NCI-H2107 treated with DMSO at 0.1 percent for 48 hours (cell line): Measurements from ENCODE around the gene RXFP3.
"Not testable (repeated sequence)": the region's sequence is repeated elsewhere in the genome, so short reads cannot be mapped to it uniquely, and the experiment has no call there.

Experiments
- DNase-seq: peaks from one replicate; lab custom pipeline; 2025; ENCODE audit not compliant: unreplicated experiment; lab: John Stamatoyannopoulos, UW

Gene RXFP3

DNA sequence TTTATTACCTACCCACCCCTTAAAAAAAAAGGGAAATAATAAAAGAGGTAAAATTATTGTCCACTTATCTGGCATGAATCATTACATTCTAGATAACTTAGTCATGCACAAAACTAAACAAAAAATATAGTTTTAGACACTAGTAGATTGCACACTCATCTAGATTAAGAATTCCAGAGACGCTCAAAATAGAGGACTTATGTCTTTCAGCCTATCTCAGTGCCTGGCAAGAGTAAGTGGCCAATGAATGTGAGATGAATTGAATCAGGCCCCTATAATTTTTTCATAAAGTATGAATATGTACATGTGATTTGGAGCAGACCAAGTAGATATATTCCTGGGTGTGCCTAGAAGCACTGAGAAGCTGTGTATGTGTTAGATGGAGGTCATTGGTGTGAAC is 2.0 kb upstream of the RXFP3 start:
- DNase-seq = no peak

DNA sequence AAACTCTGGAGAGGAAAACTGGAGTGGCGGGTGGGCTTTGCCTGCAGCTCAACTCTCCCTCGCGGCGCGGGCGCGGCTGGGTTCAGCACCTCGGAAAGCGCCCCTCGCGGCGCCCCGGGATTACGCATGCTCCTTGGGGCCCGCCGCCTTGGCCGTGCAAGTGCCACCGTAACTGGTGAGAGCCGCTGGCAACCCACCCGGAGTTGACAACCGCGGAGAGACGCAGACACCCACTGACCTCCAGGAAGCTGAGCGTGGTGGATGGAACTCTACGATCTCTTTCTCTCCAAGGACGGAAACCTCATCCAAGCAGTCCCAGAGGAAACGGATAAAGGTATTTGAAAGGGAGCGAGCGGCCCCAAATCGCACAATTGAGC is 194 bp upstream of the RXFP3 start:
- DNase-seq = peak; percentile 34

DNA sequence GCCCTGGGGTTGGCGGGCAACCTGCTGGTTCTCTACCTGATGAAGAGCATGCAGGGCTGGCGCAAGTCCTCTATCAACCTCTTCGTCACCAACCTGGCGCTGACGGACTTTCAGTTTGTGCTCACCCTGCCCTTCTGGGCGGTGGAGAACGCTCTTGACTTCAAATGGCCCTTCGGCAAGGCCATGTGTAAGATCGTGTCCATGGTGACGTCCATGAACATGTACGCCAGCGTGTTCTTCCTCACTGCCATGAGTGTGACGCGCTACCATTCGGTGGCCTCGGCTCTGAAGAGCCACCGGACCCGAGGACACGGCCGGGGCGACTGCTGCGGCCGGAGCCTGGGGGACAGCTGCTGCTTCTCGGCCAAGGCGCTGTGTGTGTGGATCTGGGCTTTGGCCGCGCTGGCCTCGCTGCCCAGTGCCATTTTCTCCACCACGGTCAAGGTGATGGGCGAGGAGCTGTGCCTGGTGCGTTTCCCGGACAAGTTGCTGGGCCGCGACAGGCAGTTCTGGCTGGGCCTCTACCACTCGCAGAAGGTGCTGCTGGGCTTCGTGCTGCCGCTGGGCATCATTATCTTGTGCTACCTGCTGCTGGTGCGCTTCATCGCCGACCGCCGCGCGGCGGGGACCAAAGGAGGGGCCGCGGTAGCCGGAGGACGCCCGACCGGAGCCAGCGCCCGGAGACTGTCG is 976 bp downstream of the RXFP3 start:
- no peak for DNase-seq

DNA sequence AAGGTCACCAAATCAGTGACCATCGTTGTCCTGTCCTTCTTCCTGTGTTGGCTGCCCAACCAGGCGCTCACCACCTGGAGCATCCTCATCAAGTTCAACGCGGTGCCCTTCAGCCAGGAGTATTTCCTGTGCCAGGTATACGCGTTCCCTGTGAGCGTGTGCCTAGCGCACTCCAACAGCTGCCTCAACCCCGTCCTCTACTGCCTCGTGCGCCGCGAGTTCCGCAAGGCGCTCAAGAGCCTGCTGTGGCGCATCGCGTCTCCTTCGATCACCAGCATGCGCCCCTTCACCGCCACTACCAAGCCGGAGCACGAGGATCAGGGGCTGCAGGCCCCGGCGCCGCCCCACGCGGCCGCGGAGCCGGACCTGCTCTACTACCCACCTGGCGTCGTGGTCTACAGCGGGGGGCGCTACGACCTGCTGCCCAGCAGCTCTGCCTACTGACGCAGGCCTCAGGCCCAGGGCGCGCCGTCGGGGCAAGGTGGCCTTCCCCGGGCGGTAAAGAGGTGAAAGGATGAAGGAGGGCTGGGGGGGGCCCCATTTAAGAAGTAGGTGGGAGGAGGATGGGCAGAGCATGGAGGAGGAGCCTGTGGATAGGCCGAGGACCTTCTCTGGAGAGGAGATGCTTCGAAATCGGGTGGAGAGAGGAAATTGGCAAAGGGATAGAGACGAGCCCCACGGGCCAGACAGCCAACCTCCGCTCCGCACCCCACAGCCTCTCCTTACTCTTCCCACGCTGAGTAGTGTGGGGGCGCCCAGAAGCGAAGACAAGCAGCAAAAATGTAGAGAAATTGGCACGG is 1.7 kb downstream of the RXFP3 start:
- DNase-seq = no peak

DNA sequence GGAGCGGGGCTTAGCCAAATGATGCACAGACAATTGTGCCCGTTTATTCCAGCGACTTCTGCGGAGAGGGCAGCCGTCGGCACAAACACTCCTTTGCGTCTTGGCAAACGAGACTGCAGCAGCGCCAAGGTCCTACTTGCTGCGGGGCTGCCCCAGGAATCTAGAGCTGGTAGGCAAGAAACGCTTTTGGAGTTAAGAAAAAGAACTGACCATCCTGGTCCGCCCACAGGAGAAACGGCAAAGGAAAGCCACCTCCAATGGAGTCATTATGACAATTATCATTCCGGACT is 2.3 kb downstream of the RXFP3 start:
- DNase-seq = no peak

DNA sequence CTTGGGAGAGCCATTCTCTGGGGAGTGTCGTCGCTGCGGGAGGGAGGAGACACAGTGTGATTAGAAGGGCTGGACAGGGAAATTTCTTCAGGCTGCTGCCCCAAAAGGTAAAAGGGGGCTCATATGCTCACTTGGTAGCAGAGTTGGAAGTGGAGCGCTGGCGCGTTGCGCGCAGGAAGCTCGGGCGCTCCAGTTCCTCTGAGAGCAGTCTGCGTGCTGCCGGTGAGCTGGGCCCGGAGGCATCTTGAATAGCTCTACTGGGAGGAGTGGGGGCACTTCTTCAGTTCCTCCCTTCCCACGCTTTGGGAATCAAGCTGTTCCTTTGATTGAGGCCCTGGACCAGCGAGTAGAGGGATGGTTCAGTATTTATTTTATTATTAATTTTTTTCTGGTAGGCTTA is 2.7 kb downstream of the RXFP3 start:
- DNase-seq = no peak

DNA sequence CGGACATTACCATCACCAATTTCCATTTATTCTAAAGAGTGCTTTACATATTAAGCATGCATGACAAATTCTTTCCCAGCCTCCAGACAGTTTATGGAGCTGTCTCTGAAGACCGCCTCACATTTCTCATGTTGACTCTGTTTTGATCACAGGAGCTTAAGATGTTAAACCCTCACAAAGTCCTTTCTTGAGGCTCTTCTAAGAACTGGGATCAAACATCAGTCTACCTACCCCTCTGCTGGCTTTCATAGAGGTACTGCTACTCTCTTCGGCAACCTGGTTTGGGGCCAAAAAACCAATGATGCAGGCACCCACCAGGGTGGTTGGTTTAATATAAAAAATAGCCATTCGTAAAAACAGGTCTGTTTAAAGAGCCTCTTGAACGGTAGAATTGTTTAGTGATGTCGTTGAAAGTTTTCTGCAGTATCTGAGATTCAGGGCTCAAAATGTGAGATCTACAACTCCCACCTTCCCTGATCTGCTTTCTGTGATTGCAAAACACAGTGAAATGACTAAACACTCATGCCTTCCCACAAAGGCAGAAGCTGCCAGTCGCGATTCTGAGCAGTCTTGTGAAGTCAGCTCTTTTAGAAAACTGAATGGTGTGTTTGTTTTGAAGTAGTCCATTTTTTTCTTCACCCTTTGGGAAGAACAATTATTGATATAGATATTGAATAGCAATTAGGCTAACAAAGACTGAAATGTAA is 3.5 kb downstream of the RXFP3 start:
- DNase-seq = no peak

DNA sequence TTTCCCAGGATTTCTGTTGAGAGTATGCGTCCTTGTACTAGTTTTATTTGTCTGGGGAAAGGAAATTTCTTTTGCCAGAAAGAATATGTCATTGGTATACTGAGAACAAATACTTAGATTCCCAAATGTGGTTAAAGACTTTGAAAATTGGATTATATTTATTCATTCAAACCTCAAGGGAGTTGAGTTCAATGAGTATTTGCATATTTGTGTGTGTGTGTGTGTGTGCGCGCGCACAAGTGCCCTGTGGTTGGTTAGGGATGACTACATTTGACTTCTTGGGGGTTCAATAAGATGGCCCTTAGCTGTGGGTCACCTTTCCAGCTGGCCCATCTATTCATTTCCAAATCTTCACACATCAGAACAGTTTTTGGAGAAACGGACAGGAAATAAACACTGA is 4.9 kb downstream of the RXFP3 start:
- DNase-seq = no peak

DNA sequence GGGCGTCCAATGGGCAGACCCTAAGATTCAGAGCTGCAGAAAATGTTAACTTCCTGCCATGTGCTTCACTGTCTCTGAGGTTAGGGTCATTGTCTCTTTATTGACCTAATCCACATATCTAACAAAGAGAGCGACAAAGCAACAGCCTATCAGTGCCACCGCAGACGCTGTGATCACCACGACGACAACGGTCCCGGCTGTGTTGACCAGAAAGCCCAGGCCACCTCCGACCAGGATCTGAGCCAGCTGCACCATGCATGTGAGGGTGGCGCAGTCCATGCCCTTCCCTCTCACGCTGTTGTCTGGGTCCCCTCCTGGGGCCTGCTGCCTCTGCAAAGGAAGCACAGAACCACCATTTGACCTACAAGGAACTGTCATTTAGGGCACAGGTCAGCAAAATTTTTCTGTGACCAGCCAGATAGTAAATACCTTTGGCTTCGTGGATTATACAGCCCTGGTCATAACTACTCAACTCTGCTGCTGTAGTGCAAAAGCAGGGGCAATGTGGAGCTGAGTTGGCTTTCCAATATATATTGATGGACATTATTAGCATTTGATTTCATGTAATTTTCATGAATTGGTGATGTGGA is 8.5 kb downstream of the RXFP3 start:
- no peak for DNase-seq

DNA sequence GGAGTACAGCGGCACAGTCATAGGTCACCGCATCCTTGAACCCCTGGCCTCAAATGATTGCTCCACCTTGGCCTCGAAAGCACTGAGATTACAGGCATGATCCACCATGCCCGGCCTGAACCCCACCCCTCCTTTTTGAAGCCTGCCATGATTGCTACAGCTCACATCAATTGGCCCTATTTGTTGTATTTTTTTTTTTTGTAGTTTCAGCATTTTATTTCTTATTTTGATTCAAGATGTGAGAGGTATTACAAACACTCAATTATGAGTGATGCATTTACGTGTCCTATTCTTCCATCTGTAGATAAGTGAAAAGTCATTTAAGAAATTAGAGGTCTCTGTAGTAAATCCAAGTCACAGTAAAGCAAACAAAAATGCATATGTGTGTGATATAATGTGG is 16.0 kb downstream of the RXFP3 start:
- not testable (repeated sequence) for DNase-seq

DNA sequence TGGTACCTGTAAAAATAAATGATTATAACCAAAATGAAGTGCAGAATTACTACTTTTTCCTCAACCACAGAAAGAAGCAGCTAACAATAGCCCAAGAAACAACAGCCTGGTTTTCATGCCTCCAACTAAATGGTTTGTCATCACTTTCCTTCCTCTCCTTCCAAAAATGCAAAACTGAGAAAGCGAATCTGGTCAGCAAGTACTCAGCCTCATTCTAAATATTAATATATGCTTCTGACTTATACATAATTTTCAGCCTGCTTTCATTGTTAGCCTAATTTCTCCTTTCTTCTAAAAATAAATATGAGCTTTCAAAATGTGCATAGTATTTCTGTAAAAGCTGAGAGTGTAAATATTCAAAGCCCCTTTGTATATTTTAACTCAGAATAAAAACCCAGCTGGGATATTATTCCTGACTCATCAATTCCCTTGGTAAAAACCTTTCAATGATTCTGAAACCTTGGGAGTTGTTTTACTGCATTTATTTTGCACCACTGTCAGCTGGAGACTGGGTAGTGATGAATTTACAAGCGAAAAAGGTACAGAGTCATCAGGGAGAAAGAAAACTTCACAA is 21.5 kb downstream of the RXFP3 start:
- no peak for DNase-seq

DNA sequence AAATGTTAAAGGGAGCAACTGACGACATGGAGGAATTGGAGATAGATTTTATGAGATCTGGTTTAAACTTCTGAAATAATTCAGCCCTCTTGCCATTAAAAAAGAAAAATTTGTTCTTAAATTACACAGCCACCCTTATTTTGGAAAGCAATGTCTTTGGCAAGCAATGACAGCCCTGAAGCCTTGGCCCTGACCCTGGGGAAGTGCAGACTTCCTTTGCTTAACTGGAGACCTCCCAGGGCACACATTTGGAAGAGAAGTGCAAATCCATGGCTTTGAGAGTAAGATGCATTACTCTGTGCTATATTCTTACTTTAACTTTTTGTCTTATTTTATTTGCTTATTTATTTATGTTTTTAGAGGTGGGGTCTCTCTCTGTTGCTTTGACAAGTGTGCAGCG is 22.0 kb downstream of the RXFP3 start:
- no peak for DNase-seq

DNA sequence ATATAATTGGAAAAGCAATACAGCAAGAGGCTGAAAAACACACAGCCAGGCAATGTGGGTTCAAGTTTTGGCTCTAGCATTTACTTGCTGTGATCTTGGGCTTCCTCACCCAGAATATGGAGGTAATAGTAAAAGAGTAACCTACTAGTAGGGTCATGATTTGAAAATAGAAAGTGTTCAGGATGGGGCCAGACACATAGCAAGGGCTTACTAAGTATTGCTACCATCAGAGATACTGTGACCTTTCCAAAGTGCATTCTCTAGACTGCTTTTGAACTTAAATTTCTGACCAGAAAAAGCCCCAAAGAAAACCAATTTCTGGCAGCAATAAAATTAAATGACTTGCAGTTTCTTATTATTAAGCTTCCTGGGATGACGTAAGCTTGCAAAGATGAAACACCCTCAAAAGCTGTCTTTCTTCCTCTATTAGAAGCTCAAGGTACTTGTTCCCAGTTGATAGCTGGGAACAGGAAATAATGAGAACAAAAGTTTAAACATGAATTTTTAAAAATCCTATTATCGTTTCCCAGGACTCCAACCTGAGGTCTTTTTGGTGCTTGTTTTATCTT is 28.0 kb downstream of the RXFP3 start:
- no peak for DNase-seq

DNA sequence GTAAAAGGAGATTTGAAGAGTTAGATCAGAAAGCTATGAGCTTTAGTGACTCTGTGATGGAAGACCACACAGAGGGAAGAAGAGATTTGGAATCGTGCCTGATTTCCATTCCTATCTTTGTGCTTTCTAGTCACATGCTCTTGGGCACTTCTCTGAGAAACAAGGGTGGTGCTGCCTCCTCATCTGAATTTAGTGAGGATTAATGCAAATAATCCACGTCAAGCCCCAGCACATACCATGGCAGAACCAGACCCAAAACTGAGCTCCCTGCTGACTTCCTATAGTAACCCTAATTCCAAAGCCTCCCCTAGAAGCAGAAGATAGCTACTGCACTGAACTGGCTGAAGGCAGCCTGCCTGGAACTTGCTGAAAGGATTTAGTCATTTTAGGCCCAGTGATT is 30.6 kb downstream of the RXFP3 start:
- DNase-seq = no peak

DNA sequence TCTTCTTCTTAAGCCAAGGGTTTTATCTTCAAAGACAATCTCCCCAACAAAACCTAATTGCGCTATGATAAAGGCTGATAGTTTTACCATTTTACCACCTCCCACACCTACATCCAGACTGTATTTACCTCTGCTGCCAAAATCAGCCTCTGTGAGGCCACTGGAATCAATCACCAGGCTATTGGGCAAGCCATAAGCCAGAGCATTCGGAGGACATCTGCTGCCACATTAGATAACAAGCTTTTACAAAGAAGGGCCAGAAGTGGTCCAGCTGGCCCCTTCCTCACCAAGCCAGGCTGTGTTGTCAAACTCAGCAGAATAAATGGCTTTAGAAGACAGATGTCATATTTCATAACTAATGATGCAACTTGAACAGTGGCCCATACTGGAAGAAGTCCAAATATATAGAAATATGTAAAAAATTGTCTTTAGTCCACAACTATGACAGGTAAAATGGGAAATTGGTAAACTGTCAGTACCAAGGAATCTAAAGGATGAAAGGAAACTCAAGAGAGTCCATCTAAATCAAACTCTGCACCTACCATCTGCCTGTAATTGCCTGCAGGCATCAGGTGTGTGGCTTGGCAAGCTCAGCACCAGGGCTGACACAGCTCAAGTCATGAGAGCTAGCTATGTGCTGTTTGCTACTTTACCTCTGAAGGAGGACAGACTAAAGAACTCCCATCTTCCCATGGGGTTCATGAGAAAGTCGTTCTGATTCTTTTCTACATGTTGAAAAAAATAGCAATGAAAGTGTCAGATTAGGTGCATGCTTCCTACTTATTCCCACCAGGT is 32.2 kb downstream of the RXFP3 start:
- peak; percentile 8 for DNase-seq

DNA sequence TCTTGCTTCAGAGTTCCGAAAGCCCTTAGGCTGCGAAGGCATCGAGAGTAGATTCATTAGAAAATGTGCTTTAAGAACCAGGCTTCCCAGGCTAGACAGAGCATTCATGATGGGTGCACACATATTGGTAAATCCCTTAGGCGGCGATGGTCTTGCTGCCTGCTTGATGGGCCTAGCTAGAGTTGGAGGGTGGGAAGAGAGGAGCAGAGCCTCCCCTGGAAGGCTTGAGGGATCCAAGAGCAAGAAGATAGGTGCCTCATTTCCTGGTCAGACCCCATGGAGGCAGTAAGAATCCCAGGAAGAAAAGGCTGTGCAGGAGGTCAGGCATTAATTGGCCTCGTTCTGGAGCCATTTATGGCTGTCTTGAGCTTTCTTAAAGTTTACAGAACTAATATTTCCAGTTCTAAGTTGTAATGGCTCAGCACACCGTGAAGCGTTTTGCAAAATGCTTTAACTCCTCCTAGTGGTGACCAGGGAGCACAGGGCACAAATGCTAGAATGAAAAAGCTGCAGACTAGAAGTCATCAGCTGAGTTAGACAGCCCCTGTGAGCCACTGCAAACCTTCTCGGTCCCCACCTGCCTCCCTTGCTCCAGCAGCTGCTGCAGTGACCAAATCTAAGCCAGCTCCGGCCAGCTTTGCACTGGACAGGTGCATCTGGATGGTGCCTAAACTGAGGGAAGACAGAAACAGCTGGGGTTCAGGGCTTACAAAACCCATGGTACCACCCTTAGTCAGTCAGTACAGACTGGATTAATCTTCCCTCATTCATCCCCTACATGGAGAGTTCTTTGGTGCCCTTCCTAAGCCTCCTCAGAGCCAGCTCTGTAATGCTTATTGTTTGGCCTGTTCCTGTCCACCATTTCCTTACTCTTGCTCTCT is 33.6 kb downstream of the RXFP3 start:
- DNase-seq = peak; percentile 33

DNA sequence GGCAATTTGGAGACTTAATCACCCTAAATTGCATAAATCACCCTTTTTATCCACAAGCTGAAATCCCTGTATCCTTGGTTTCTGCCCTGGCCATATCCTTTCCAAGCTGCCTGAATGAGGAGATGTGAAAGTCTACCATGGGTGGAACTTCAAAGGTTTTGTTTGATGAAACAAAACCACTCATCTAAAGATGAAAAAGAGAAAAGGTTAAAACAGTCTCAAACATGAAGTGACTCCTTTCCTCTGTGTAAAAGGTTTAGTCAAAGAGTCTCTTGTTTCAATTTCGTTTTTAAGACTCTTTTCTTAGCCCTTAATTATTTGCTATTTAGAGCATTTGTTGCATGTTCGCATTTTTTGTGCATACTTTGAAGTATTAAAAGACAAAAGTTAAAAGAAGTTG is 37.1 kb downstream of the RXFP3 start:
- DNase-seq = no peak

DNA sequence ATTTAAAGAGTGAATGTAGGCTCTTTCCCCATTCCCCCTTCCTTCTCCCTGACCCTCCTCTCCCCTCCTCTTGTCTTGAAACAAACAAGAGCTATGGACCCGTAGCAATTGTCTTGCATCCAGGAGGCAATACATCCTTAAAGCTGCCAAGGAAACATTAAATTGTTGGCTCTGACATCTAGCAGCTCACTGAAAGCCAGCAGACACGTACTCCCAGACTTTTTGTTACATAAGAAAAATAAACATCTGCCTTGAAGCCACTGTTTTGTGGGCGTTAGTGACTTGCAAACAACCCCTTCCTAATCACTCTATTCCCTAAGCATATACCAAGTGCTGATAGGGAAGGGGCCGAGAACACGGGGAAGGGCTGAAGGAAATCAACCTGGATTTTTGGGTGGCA is 39.7 kb downstream of the RXFP3 start:
- no peak for DNase-seq

DNA sequence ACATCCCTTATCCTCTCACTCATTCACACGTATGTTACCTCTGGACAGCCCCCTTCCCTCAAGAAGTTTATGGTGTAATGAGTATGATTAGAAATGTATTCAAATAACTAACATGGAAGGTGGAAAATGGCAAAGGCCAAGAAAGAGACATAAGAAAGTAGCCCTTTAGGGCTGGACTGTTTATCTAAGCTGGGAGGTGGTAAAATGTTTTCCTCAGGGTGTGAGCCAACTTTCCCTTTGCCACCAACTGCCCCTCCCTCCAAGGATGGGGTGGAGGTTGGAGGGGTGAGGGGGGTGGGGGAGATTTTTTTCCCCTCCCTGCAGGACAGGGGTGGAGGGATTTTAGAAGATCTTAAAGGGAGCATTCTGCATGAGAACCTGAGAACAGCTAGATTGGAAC is 40.1 kb downstream of the RXFP3 start:
- no peak for DNase-seq

DNA sequence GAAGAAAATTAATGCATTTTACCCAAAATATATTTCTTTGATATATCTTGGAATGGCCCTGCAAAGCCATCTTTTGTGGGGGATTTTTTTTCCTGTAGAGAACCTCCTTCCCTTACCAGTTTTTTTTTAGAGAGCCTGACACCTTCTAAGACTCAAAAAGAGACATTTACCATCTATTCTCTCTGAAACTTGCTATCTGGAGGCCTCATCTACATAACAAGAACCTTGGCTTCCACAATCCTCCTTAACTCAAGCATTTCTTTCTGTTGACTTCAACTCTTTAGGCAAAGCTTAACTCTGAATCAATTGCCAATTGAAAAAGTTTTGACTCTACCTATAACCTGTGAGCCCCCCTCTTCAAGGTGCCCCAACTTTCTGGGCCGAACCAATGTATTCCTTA is 42.1 kb downstream of the RXFP3 start:
- no peak for DNase-seq
